Stimulated activated CD8-positive, alpha-beta memory T cell treated with anti-CD3 and anti-CD28 coated beads, Interleukin-12 subunit alpha, Interleukin-12 subunit beta, amount 100 ng/mL, for 24 hours (primary cell): ENCODE data around the gene FLT1.

ENCODE experiments used
- DNase-seq: peaks from one replicate; pipeline ENCODE4 v3.0.0-alpha.2; 2020; ENCODE audit errors: extremely low read depth

Gene FLT1

DNA sequence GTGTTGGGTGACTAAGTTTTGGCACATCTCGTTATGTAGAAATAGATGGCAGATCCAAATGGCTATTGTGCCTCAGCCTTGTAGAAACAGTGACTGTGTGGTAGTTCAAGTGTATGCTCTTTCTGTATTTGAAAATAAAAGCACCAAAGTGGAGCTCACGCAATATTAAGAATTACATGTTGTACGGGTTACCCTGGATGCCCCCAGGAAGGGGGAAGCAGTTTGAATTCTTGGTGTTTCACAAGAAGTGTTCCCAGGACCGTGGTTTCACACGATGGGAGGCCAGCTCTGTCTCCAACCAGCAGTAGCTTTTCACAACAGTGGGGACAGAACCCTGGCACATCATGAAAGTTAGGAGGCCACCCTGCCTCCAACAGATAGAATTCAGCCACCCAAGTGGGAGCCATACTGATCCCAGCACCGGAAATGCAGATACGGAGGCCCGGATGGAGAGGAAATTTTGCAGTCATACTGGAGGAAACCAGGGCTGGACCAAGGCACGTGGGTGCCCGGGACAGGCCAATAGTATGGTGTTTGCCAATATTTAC lies 8.9 kb downstream of the FLT1 start:
- no peak for DNase-seq

DNA sequence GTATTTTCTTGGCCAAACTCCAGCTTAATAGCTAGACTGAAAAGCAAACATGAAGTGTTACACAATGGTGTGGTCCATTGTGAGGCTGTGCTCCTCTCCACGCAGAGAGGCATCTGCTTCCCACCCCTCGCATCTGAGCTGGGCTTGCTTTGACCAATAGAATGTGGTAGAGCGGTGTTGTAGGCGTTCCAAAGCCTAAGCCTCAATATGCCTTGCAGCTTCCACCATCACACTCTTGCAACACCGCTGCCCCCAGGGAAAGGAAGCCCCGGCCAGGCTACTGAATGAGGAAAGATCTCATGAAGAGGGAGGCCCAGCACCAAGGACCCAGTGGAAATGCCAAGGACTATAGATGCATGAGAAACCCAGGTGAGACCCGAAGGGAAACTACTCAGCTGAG lies 9.4 kb downstream of the FLT1 start:
- no peak for DNase-seq

GRCh38 chr13:28485097-28485496 lies 9.8 kb downstream of the FLT1 start:
- no peak for DNase-seq

GRCh38 chr13:28483313-28483931 lies 11.5 kb downstream of the FLT1 start:
- DNase-seq, result no peak

DNA sequence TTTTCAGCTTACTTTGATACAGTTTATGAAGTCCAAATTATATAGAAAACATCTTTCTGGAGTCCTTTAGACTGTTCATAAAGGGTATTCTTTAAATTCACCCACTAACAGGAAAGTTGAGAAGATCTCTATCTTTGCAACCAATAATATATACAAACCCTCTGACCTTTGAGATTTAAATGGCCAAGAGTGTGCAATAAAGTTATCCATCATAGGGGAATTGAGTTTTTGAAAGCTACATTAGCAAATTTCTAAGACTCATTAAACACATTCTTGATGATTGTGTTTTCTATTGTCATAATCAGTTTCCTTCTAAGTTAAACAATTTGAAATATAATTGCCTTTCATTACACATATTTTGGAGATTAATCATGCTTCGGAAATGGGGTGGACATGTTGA lies 15.9 kb downstream of the FLT1 start:
- DNase-seq, result no peak

DNA sequence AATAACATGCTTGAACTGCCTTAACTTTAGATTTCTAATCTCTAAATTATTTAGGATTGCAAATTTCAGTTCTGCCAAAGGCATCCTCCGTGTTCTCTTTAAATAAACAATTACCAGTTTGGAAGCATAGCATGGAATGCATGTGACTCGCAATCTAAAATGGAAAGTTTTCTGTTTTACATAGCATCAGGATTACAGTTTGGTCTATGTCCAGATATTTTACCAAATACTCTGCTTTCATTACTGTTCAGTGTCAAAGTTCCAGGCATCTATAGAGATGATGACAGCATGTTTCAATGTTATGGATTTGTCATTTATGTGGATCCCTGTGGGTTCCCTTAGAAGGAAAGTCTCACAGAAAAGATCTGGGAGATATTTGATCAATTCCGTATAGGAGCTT lies 16.8 kb downstream of the FLT1 start:
- no peak for DNase-seq

GRCh38 chr13:28477709-28477973 lies 17.3 kb downstream of the FLT1 start:
- DNase-seq, result no peak

DNA sequence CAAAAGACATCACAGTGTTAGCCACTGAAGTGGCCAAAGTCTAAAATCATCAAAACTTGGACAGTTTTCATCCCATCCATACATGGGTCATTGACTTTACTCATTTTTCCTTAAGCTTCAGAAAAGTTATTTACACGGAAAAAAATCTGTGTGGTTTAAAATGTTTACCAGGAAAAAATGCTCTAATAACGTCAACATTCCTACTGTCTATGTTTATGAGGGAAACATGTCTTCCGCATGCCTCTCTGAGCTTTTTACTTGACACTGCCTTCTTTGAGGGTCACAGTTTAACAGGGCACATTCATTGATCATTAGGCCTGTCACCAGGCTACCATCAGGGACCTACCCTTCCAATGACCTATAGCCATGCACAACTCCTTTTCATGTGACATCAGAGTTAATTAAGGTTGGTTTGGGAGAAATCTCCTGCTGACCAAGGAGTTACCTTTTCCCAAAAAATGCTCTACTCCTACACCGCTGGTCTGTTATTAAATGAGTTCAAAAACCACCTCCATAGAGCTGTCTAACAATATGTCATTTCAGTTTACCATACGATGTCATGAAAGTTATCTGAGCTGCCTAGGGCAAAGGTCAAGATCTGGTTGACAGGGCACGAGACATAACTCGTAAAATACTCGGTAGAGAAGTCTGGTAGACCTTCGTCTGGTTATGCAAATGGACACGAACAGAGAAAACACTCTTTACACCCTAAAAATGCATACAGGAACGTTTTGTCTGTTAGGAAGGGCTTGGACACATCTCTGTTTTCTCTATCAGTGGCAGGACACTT lies 17.8 kb downstream of the FLT1 start:
- no peak for DNase-seq

- DNase-seq, result no peak
Observed at GRCh38 chr13:28475916-28476725, 18.8 kb downstream of the FLT1 start.

- DNase-seq, result no peak
Observed at GRCh38 chr13:28474491-28475134, 20.3 kb downstream of the FLT1 start.

DNA sequence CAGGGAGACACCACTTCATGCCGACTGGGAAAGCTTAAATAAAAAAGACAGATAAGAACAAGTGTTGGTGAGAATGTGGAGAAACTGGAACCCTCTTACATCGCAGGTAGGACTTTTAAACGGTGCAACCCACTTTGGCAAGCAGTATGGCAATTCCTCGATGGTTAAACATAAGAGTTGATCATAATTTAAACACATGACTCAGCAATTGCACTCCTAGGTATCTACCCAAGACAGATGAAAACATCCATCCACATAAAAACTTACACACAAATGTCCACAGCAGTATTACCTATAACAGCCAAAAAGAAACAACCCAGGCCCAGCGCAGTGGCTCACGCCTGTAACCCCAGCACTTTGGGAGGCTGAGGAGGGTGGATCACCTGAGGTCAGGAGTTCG lies 21.9 kb downstream of the FLT1 start:
- no peak for DNase-seq

DNA sequence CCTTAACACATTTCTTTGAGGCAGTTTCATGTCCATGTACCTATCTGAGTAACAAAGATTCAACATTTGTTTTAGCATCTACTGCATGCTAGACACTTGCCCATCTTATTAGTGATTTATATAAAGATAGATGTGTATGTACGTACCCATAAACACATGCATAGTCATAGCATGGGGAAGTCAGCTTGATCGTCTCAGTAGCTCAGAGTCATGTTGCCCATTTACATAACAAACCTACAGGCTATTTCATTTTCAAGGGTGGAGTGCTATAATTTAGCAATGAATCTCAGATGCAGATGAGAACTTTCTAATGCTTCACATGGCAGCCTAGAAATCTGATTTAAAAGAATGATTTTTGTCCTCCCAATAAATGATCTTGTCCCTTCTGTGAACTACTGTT lies 23.5 kb downstream of the FLT1 start:
- DNase-seq, result no peak

DNA sequence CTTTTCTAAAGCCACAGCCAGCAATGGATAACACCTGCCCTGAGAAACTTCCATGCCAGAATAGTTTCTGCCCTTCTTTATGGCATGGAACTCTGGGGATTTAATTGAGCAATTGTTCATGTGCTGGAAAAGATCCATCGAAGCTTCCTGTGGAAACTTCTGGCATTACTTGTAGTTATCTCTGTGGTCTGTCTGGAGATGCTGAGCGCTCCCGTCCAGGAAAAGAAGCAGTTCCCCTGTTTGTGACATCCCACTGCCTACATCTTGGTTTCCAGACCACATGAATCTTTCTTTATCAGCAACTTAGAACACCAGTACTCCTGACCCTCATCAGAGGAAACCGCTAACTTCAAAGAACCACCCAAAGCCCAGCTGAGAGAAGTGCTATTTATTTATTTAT lies 24.6 kb downstream of the FLT1 start:
- no peak for DNase-seq

DNA sequence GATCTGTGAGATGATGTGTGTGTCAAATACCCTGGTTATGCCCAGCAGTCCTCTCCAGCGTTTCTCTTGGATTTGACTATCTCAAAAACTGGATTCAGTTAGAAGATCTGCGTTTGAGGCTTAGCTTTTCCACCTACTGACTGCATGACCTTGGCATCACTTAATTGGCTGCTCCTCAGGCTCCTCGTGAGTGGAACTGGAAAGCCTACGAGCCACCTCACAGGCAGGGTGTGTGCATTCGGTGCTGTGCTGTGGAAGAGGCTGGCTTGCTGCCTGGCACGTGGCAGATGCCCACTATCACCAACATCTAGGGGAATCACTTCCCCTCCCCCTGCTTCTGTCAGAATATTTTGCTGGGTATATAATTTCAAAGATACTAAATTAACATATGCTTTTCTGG lies 25.6 kb downstream of the FLT1 start:
- DNase-seq, result no peak

- no peak for DNase-seq
Observed at GRCh38 chr13:28468023-28468915, 26.7 kb downstream of the FLT1 start.

DNA sequence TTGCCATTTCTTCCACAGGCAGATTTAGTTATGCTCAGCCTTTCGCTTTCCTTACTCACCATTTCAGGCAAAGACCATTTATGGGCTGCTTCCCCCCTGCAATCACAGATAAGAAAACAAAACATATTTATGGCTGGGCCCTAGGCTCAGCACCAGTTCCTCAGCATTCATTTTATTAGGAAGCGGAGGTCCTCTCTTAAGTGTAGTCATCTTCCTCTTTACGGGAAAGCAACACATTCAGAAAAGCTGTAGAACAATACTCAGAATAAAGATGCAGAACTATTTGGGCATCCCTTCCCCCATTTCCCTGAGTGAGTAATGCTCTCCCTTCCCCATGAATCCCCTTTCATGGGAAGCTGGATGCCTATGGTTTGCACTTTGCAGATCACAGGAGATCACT lies 27.9 kb downstream of the FLT1 start:
- no peak for DNase-seq

DNA sequence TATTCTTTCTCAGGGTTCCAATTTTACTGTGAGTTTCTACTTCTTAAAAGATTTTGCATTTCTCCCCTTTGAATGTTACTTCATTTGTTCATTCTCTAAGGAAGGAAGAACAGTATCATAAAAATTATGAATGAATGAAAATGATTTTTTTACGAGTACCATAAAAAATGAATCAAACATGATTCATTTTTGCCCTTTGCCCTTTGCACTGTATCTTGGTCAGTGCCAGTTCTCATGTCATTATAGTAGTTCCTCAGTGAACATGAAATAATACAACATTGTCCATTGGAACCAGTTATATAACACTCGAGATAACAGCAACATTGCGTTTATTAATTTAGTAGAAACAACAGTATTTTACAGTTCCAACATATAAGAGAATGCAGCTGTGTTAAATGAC lies 28.8 kb downstream of the FLT1 start:
- DNase-seq, result no peak

DNA sequence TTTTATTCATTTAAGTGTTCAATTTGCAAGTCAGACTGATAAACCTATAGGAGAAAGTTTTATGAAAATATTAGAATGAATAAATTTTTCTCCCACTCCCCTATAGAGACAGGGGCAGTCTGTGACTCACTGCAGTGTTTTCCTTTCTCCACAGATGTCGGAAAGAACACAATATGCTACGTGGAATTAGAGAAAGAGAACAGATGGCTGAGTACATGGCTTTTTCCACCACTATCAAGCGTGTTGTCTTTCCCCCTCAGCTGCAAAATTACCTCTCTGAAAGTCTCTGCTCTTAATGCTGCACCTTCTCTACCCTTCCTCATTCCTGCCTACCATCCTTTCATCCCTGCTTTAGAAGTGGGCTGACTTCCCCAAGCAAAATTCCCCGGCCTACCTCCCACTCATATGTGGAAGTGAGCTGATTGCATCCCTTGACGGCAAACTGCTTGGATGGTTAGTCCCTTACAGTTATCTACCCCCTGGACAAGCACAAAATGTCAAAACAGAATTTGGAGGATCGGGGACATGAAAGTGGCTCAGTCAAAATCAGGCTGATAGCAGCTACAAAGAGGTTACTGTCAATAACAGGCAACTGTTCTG lies 30.0 kb downstream of the FLT1 start:
- no peak for DNase-seq

DNA sequence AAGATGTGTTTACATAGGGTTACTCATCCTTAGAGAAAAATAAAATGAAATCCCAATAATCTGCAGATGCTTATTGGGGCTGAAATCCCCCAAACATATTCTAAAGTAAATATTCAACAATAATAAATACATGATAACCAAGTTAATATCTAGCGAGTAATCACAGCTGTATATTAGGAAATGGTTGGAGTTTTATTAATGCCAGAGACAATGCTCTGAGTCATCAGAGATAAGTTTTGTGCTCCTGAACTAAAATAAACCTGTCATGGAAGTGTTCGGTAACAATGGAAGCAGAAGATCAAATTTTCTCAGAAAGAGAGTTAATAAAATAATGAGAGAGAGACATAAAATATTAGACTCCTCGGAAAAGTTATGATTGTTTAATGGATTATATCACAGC lies 31.4 kb downstream of the FLT1 start:
- DNase-seq, result no peak

DNA sequence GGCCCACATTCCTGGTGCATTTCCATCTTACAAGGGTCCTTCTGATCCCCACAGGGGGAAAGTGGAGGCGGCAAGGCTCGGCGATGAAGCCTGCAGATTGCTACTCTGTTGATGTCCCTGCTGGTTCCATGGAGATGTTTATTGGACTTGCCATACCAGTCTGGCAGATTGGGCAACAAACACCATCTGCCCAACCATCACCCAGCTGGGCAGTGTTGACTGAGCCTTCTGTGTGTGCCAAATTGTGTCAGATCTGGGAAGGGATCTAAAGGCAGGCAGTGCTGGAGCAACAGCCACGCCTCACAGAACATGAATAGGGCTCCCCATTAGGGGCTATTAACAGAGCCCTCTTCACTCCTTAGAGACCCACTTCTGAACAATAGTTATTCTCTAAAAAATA lies 35.0 kb downstream of the FLT1 start:
- no peak for DNase-seq

DNA sequence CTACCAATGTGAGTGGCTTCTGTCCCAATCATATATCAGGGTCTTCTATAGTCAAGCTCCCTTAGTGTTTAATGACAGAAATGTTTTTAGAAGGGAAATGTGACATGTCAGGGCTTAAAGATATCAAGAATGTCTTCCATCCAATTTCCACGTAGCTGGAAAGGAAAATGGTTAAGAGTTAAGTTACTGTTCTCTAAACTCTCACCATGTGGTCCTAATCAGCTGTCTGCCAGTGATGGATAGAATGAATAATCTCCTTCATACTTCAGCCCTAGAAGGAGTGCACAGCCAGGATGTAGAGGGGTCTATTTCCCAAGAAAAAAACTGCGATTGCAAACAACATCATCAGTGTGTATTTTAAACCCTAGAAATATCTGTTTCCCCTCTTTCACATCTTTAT lies 36.3 kb downstream of the FLT1 start:
- no peak for DNase-seq
